Mammary epithelial cell (primary cell): ENCODE data around the gene ANO1.

Experiments
- CTCF ChIP-seq, 2 donors: IDR thresholded peaks in 1 of 2; conservative IDR thresholded peaks in 1 of 2; 2 replicates each; pipeline ENCODE4 v1.5.1; 2011 to 2012; ENCODE audit warnings: inconsistent platforms in 2 of 2, low read length in 2 of 2, mild to moderate bottlenecking in 2 of 2, control low read depth in 1 of 2, low read depth in 1 of 2; ENCODE audit not compliant: insufficient read depth in 1 of 2; ENCODE audit errors: extremely low read depth in 1 of 2
- EZH2 ChIP-seq: IDR thresholded peaks from 2 replicates; pipeline ENCODE4 v1.6.1; 2012; ENCODE audit warnings: low read length, inconsistent platforms, borderline replicate concordance

GRCh38 chr11:70032943-70033710, 45.0 kb upstream of the ANO1 start:
- TF ChIP-seq CTCF (conservative IDR thresholded peaks at IDR 0.05 in 1 of 2, IDR thresholded peaks at IDR 0.05 in 1 of 2; ENCODE audit: extremely low read depth in 1 of 2, insufficient read depth in 1 of 2, low read depth in 1 of 2, low read length in 2 of 2) (no peak), EZH2 (no peak)
